Lower leg skin (tissue), 4 donors: Measurements from ENCODE around the gene CLIC1. TPM values are rescaled to one million over a fixed set of nuclear protein-coding genes. Genes with fewer than 3 reads are reported as not detected.

Experiments
- DNase-seq, 2 donors: peaks; one replicate each; pipeline ENCODE4 v3.0.0-alpha.2; 2019; ENCODE audit warnings: low spot score in 2 of 2
- H3K4me3 ChIP-seq: fragments of 200-600 bp; sonication (generic); 2 replicates; pipeline ENCODE4 v1.5.1; 2017; ENCODE audit warnings: mild to moderate bottlenecking, low read depth; ENCODE audit not compliant: poor library complexity, severe bottlenecking
- CTCF ChIP-seq, 3 donors: fragments of 450-650 bp; IDR thresholded peaks; one replicate each; pipeline ENCODE4 v1.5.1; 2016; ENCODE audit warnings: antibody characterized with exemption in 3 of 3, mild to moderate bottlenecking in 3 of 3, moderate library complexity in 2 of 3
- POLR2A ChIP-seq, 2 donors: fragments of 450-650 bp; IDR thresholded peaks; one replicate each; pipeline ENCODE4 v1.6.1; 2016 to 2017; ENCODE audit warnings: antibody characterized with exemption in 2 of 2, mild to moderate bottlenecking in 1 of 2, moderate library complexity in 1 of 2
- WGBS, 2 donors: methylation state at CpG; one replicate each; pipeline ENCODE4 v1.1.5; 2018; 5-methylcytosine and 5-hydroxymethylcytosine counted together
- intact Hi-C: fragments of 100-400 bp; cut with DNase I; formaldehyde crosslinking; loops from one replicate; pipeline ENCODE4 v1.15.0; 2023; ENCODE audit warnings: low total_unique reads
- total RNA-seq, 4 donors: library from RNA; depleted of rRNA; stranded (reverse); fragments of >200 nt; gene quantifications; one replicate each; pipeline ENCODE4 v1.1.0, GENCODE V29; 2016

CLIC1 gene
- total RNA-seq, 4 donors from 2014 or later: 293 to 430 (median 393) TPM

- intact Hi-C loops: loop anchor here (5.0 kb wide), 2 partner anchors 78 to 1457 kb away; no protein-coding TSS in a partner anchor
- H3K4me3 ChIP-seq: no peak overlapping the region
- DNase-seq: no peak
- WGBS, 2 donors: 86 to 90% methylated on average over 9 of the region's 9 CpGs
- TF ChIP-seq POLR2A (IDR thresholded peaks at IDR 0.05): no peak
- no peak for TF ChIP-seq CTCF (IDR thresholded peaks at IDR 0.05)
These were observed 29.2 kb upstream of the CLIC1 start for GRCh38 chr6:31765559-31765909.

- intact Hi-C loops: no loop called here
- H3K4me3 ChIP-seq: no peak overlapping the region
- WGBS, 2 donors: 67 to 74% methylated on average over 4 of the region's 4 CpGs
- no peak for DNase-seq
- TF ChIP-seq CTCF (IDR thresholded peaks at IDR 0.05) (no peak), POLR2A (IDR thresholded peaks at IDR 0.05) (no peak)
These were observed 27.9 kb upstream of the CLIC1 start for GRCh38 chr6:31764198-31764597.

GRCh38 chr6:31763619-31763940, 27.2 kb upstream of the CLIC1 start:
- intact Hi-C loops: no loop called here
- DNase-seq: no peak
- 10 to 11% methylated on average over 1 of the region's 1 CpG for WGBS, 2 donors

GRCh38 chr6:31762878-31763618, 26.7 kb upstream of the CLIC1 start:
- intact Hi-C loops: no loop called here
- 60 to 75% methylated on average over 7 to 8 of the region's 8 CpGs for WGBS, 2 donors
- no peak for TF ChIP-seq CTCF (IDR thresholded peaks at IDR 0.05)
- TF ChIP-seq POLR2A (IDR thresholded peaks at IDR 0.05): no peak
- H3K4me3 ChIP-seq: no peak overlapping the region
- DNase-seq: no peak

More at GRCh38 chr6:31763619-31763940, 27.2 kb upstream of the CLIC1 start:
- no peak for TF ChIP-seq CTCF (IDR thresholded peaks at IDR 0.05)
- no peak overlapping the region for H3K4me3 ChIP-seq

GRCh38 chr6:31762356-31762755, 26.0 kb upstream of the CLIC1 start, which contains the start of gene SAPCD1:
Gene SAPCD1, plus strand, starts transcription at chr6:31762656. Its CDS starts 399 bp downstream, at chr6:31763055.
- TF ChIP-seq CTCF (IDR thresholded peaks at IDR 0.05): no peak
- no peak for TF ChIP-seq POLR2A (IDR thresholded peaks at IDR 0.05)
- intact Hi-C loops: no loop called here
- DNase-seq: no peak
- 78 to 80% methylated on average over 4 of the region's 4 CpGs for WGBS, 2 donors
- H3K4me3 ChIP-seq: no peak within 1 kb of the TSS

GRCh38 chr6:31761343-31761742, 25.0 kb upstream of the CLIC1 start:
- intact Hi-C loops: no loop called here
- no peak for DNase-seq
- 95 to 97% methylated on average over 8 of the region's 8 CpGs for WGBS, 2 donors
- no peak overlapping the region for H3K4me3 ChIP-seq
- TF ChIP-seq CTCF (IDR thresholded peaks at IDR 0.05) (no peak), POLR2A (IDR thresholded peaks at IDR 0.05) (no peak)
